HCT116 (cell line): Measurements from ENCODE around the gene KIF7. TPM values are rescaled to one million over a fixed set of nuclear protein-coding genes. Genes with fewer than 3 reads are reported as not detected.

ENCODE experiments used
- ATAC-seq: fragments of 200-7000 bp; cut with Tn5 transposase; 2 replicates; pipeline ENCODE4 v1.9.1; 2020; ENCODE audit warnings: mild to moderate bottlenecking, moderate library complexity
- BruUV-seq: library from RNA; stranded (reverse); fragments of 400-500 nt; replicated peaks from 2 replicates; lab custom pipeline; 2021; lab: Mats Ljungman, UMichigan
- CTCF ChIA-PET: fragments of 300-600 bp; sonication (Branson Sonifier 250); formaldehyde crosslinking; loops from one replicate; lab custom pipeline; 2021; ENCODE audit warnings: antibody characterized with exemption; lab: Charles Lee
- POLR2A ChIA-PET: fragments of 300-600, 350-600 bp; sonication (Branson Sonifier 250); formaldehyde crosslinking; loops from one replicate; lab custom pipeline; 2021; ENCODE audit warnings: antibody characterized with exemption; lab: Charles Lee
- RAD21 ChIA-PET, 2 experiments: fragments of 300-600 bp; sonication (Branson Sonifier 250); formaldehyde crosslinking; loops; one replicate each; lab custom pipeline; 2023; ENCODE audit warnings: low total read pairs in 2 of 2; ENCODE audit not compliant: uncharacterized antibody in 2 of 2, unreplicated experiment in 2 of 2, low non-redundant PET in 1 of 2; lab: Charles Lee
- DNase-seq: peaks from one replicate; pipeline ENCODE4 v3.0.0-alpha.2; 2010; ENCODE audit warnings: low read depth, low spot score
- H2AFZ ChIP-seq: fragments of 200-600 bp; shearing (Covaris generic), sonication (generic); 2 replicates; pipeline ENCODE4 v1.6.1; 2017; ENCODE audit warnings: low read depth, mixed run types, mixed read lengths, antibody characterized with exemption, low read length; ENCODE audit not compliant: poor library complexity, severe bottlenecking
- H3K27ac ChIP-seq: 2 replicates; pipeline ENCODE4 v1.5.1; 2012; ENCODE audit warnings: low read depth, low read length
- H3K27me3 ChIP-seq: fragments of 200-600 bp; sonication (generic); 2 replicates; pipeline ENCODE4 v1.6.1; 2016; ENCODE audit warnings: mixed run types, low read length, mixed read lengths; ENCODE audit not compliant: insufficient read depth
- H3K36me3 ChIP-seq, 2 experiments: fragments of 200-500 bp in 1 of 2; fragments of 200-600 bp in 1 of 2; sonication (Bioruptor generic) in 1 of 2; sonication (generic) in 1 of 2; 2 replicates each; pipeline versions ENCODE4 v1.5.1 to v1.6.1; 2014 to 2016; ENCODE audit warnings: low read length in 2 of 2, inconsistent platforms in 1 of 2, mixed read lengths in 1 of 2, mixed run types in 1 of 2; ENCODE audit not compliant: insufficient read depth in 2 of 2, control insufficient read depth in 1 of 2
- H3K4me1 ChIP-seq, 2 experiments: fragments of 200-600 bp in 1 of 2; sonication (generic) in 1 of 2; 2 replicates each; pipeline versions ENCODE4 v1.5.1 to v1.6.1; 2012 to 2017; ENCODE audit warnings: low read length in 2 of 2, inconsistent platforms in 1 of 2, mild to moderate bottlenecking in 1 of 2, mixed read lengths in 1 of 2, mixed run types in 1 of 2, moderate library complexity in 1 of 2; ENCODE audit not compliant: insufficient read depth in 2 of 2, control insufficient read depth in 1 of 2
- H3K4me2 ChIP-seq: fragments of 200-600 bp; sonication (generic); 2 replicates; pipeline ENCODE4 v1.6.1; 2017; ENCODE audit warnings: mixed run types, low read length, mixed read lengths
- H3K4me3 ChIP-seq, 2 experiments: fragments of 200-600 bp in 1 of 2; sonication (generic) in 1 of 2; replicated peaks in 1 of 2; 2 replicates each; pipeline ENCODE4 v1.5.1; 2011 to 2016; ENCODE audit warnings: low read length in 2 of 2, control low read depth in 1 of 2, low read depth in 1 of 2, mild to moderate bottlenecking in 1 of 2, mixed read lengths in 1 of 2, mixed run types in 1 of 2
- H3K79me2 ChIP-seq: fragments of 200-600 bp; sonication (generic); 2 replicates; pipeline ENCODE4 v1.6.1; 2017; ENCODE audit warnings: mild to moderate bottlenecking, mixed run types, low read length, moderate library complexity, mixed read lengths; ENCODE audit not compliant: insufficient read depth
- H3K9ac ChIP-seq: fragments of 200-600 bp; sonication (generic); 2 replicates; pipeline ENCODE4 v1.6.1; 2016; ENCODE audit warnings: low read length, mixed read lengths
- H3K9me2 ChIP-seq: fragments of 200-600 bp; sonication (generic), shearing (Covaris generic); 2 replicates; pipeline ENCODE4 v1.6.1; 2017; ENCODE audit warnings: mixed run types, mild to moderate bottlenecking, moderate library complexity; ENCODE audit not compliant: insufficient read depth
- H3K9me3 ChIP-seq, 2 experiments: fragments of 200-500 bp in 1 of 2; fragments of 200-600 bp in 1 of 2; sonication (Bioruptor generic) in 1 of 2; sonication (generic) in 1 of 2; 2 replicates each; pipeline ENCODE4 v1.6.1; 2014 to 2017; ENCODE audit warnings: low read length in 2 of 2, mixed read lengths in 2 of 2, inconsistent platforms in 1 of 2, low read depth in 1 of 2, mild to moderate bottlenecking in 1 of 2, mixed run types in 1 of 2, moderate library complexity in 1 of 2; ENCODE audit not compliant: control insufficient read depth in 1 of 2, insufficient read depth in 1 of 2
- H4K20me1 ChIP-seq: fragments of 200-600 bp; sonication (generic), shearing (Covaris generic); 2 replicates; pipeline ENCODE4 v1.6.1; 2017; ENCODE audit warnings: mixed run types, mild to moderate bottlenecking, moderate library complexity; ENCODE audit not compliant: insufficient read depth
- CBX3 ChIP-seq: IDR thresholded peaks from 2 replicates; pipeline ENCODE4 v1.6.1; 2012; ENCODE audit warnings: low read depth
- ELF1 ChIP-seq: IDR thresholded peaks from 2 replicates; pipeline ENCODE4 v1.6.1; 2012; ENCODE audit warnings: low read depth, borderline replicate concordance
- EZH2 ChIP-seq: fragments of 200-600 bp; sonication (generic); IDR thresholded peaks from 2 replicates; pipeline ENCODE4 v1.6.1; 2017; ENCODE audit warnings: antibody characterized with exemption, mixed run types
- MAX ChIP-seq: IDR thresholded peaks from 2 replicates; pipeline ENCODE4 v1.6.1; 2012
- POLR2A ChIP-seq: IDR thresholded peaks from 2 replicates; pipeline ENCODE4 v1.7.0; 2011; ENCODE audit warnings: borderline replicate concordance; ENCODE audit not compliant: insufficient read depth, insufficient read length; ENCODE audit errors: extremely low read depth
- POLR2AphosphoS5 ChIP-seq: IDR thresholded peaks from 2 replicates; pipeline ENCODE4 v1.6.1; 2011; ENCODE audit warnings: mild to moderate bottlenecking, low read depth, low read length, moderate library complexity
- RAD21 ChIP-seq: IDR thresholded peaks from 2 replicates; pipeline ENCODE4 v1.6.1; 2012; ENCODE audit warnings: low read depth, mild to moderate bottlenecking
- REST ChIP-seq: IDR thresholded peaks from 2 replicates; pipeline ENCODE4 v1.6.1; 2012; ENCODE audit warnings: low read depth
- SIN3A ChIP-seq: IDR thresholded peaks from 2 replicates; pipeline ENCODE4 v1.6.1; 2012; ENCODE audit warnings: low read depth
- SP1 ChIP-seq: IDR thresholded peaks from 2 replicates; pipeline ENCODE4 v1.6.1; 2012; ENCODE audit warnings: low read depth
- TCF7L2 ChIP-seq: IDR thresholded peaks from 2 replicates; pipeline ENCODE4 v1.7.0; 2011; ENCODE audit warnings: borderline replicate concordance, inconsistent platforms; ENCODE audit not compliant: insufficient read depth, insufficient read length; ENCODE audit errors: extremely low read depth
- ZNF274 ChIP-seq: fragments of 200-500 bp; sonication (Bioruptor generic); IDR thresholded peaks from 2 replicates; pipeline ENCODE4 v1.6.1; 2014; ENCODE audit warnings: mild to moderate bottlenecking, low read depth, low read length, inconsistent platforms
- intact Hi-C: fragments of 100-400 bp; cut with micrococcal nuclease; formaldehyde crosslinking; loops from 2 replicates; pipeline ENCODE4 v1.10.0; 2022
- total RNA-seq: library from RNA; stranded (reverse); gene quantifications from one replicate; pipeline ENCODE4 v1.2.1, GENCODE V29; 2021; ENCODE audit not compliant: unreplicated experiment

The KIF7 gene
- total RNA-seq, 1 experiment from 2014 or later: 0.12 TPM

GRCh38 chr15:89628806-89629715 lies 26.2 kb downstream of the KIF7 start:
- CTCF ChIA-PET: no interaction called here
- H3K27me3 ChIP-seq: no peaks in the 10 kb centered on the region
- no peak overlapping the region for H3K27ac ChIP-seq
- H2AFZ ChIP-seq: no peak overlapping the region
- ATAC-seq: no peak
- no TSS peak for BruUV-seq
- H3K9me3 ChIP-seq: no peaks in the 10 kb centered on the region
- H3K79me2 ChIP-seq: no peaks in the 10 kb centered on the region
- TF ChIP-seq SP1 (no peak), TCF7L2 (no peak), CBX3 (no peak), ELF1 (no peak), POLR2A (no peak), MAX (no peak), POLR2AphosphoS5 (no peak), ZNF274 (no peak), REST (no peak), RAD21 (no peak), SIN3A (no peak), EZH2 (no peak)
- H3K4me1 ChIP-seq: no peaks in the 10 kb centered on the region
- H3K36me3 ChIP-seq: peaks cover 45 to 63% of the 10 kb centered on the region in 2 experiments
- RAD21 ChIA-PET: no interaction called here
- no peaks in the 10 kb centered on the region for H3K9me2 ChIP-seq
- POLR2A ChIA-PET: no interaction called here
- DNase-seq: no peak
- H3K9ac ChIP-seq: no peak overlapping the region
- no peak overlapping the region for H3K4me3 ChIP-seq
- intact Hi-C loops: no loop called here
- no peaks in the 10 kb centered on the region for H4K20me1 ChIP-seq
- no peak overlapping the region for H3K4me2 ChIP-seq
